HG03045 (cell line): ENCODE measurements around the gene THTPA.

ENCODE experiments used
- ATAC-seq: cut with Tn5 transposase; IDR thresholded peaks from one replicate; pipeline ENCODE4 v1.9.1; 2021; ENCODE audit warnings: mild to moderate bottlenecking, moderate library complexity; ENCODE audit not compliant: unreplicated experiment

THTPA gene

GRCh38 chr14:23566112-23566777 lies 10.2 kb downstream of the THTPA start:
- ATAC-seq, result no peak

GRCh38 chr14:23566778-23567185 lies 10.7 kb downstream of the THTPA start:
- peak; percentile 2 for ATAC-seq

- peak; percentile 93 for ATAC-seq
Observed at GRCh38 chr14:23567186-23568020, 11.3 kb downstream of the THTPA start, which contains the start of gene AP1G2. TSS of gene AP1G2 (minus strand) at chr14:23567791. CDS start at chr14:23567314, 477 bp downstream.

- ATAC-seq, result no peak
Observed at GRCh38 chr14:23568021-23568599, 12.0 kb downstream of the THTPA start.

- no peak for ATAC-seq
Observed at GRCh38 chr14:23568600-23569331, 12.7 kb downstream of the THTPA start.

- ATAC-seq, result no peak
Observed at GRCh38 chr14:23569443-23570151, 13.5 kb downstream of the THTPA start.

GRCh38 chr14:23570806-23571483 lies 14.9 kb downstream of the THTPA start:
- ATAC-seq, result no peak

- ATAC-seq, result no peak
Observed at GRCh38 chr14:23571701-23572523, 15.8 kb downstream of the THTPA start.

- no peak for ATAC-seq
Observed at GRCh38 chr14:23572524-23572828, 16.4 kb downstream of the THTPA start.

- no peak for ATAC-seq
Observed at GRCh38 chr14:23572836-23573235, 16.8 kb downstream of the THTPA start.

GRCh38 chr14:23573384-23574015 lies 17.4 kb downstream of the THTPA start:
- ATAC-seq, result no peak

- ATAC-seq, result no peak
Observed at GRCh38 chr14:23577004-23577681, 21.1 kb downstream of the THTPA start.

- no peak for ATAC-seq
Observed at GRCh38 chr14:23577710-23578392, 21.8 kb downstream of the THTPA start.

- ATAC-seq, result no peak
Observed at GRCh38 chr14:23578560-23579310, 22.7 kb downstream of the THTPA start, which contains the start of gene JPH4. TSS of gene JPH4 (minus strand) at chr14:23578790. CDS start at chr14:23577453, 1,337 bp downstream.

GRCh38 chr14:23579311-23579630 lies 23.2 kb downstream of the THTPA start:
- ATAC-seq, result no peak

- no peak for ATAC-seq
Observed at GRCh38 chr14:23579739-23580138, 23.7 kb downstream of the THTPA start.
